ENCODE data around the gene NCF4. TPM values are rescaled to one million over a fixed set of nuclear protein-coding genes. Genes with fewer than 3 reads are reported as not detected.

Gene NCF4
- total RNA-seq, 1 donor from 2014 or later: not detected

GRCh38 chr22:36865346-36865745, 4.5 kb downstream of the NCF4 start:
- no peaks in the 10 kb centered on the region for H3K36me3 Mint-ChIP-seq (ENCODE audit: low read depth)
- no peaks in the 10 kb centered on the region for H3K9me3 Mint-ChIP-seq
- H3K4me3 Mint-ChIP-seq: no peak overlapping the region
- no peaks in the 10 kb centered on the region for H3K4me1 Mint-ChIP-seq
- no peak for DNase-seq (ENCODE audit: low read depth, low spot score)
- peaks cover 52% of the 10 kb centered on the region for H3K27me3 Mint-ChIP-seq (ENCODE audit: low read depth)
- no peak overlapping the region for H3K27ac Mint-ChIP-seq (ENCODE audit: unreplicated experiment)
- TF ChIP-seq CTCF (conservative IDR thresholded peaks at IDR 0.05): no peak

GRCh38 chr22:36867695-36868094, 6.9 kb downstream of the NCF4 start:
- no peak overlapping the region for H3K27ac Mint-ChIP-seq (ENCODE audit: unreplicated experiment)
- H3K4me3 Mint-ChIP-seq: no peak overlapping the region
- no peak for DNase-seq (ENCODE audit: low read depth, low spot score)
- H3K36me3 Mint-ChIP-seq (ENCODE audit: low read depth): no peaks in the 10 kb centered on the region
- TF ChIP-seq CTCF (conservative IDR thresholded peaks at IDR 0.05): no peak
- peaks cover 62% of the 10 kb centered on the region for H3K27me3 Mint-ChIP-seq (ENCODE audit: low read depth)
- no peaks in the 10 kb centered on the region for H3K9me3 Mint-ChIP-seq
- no peaks in the 10 kb centered on the region for H3K4me1 Mint-ChIP-seq

- H3K36me3 Mint-ChIP-seq (ENCODE audit: low read depth): no peaks in the 10 kb centered on the region
- H3K4me3 Mint-ChIP-seq: no peak overlapping the region
- H3K27ac Mint-ChIP-seq (ENCODE audit: unreplicated experiment): no peak overlapping the region
- no peak for DNase-seq (ENCODE audit: low read depth, low spot score)
- TF ChIP-seq CTCF (conservative IDR thresholded peaks at IDR 0.05): no peak
- H3K9me3 Mint-ChIP-seq: no peaks in the 10 kb centered on the region
- no peaks in the 10 kb centered on the region for H3K4me1 Mint-ChIP-seq
- H3K27me3 Mint-ChIP-seq (ENCODE audit: low read depth): peaks cover 64% of the 10 kb centered on the region
Observed at GRCh38 chr22:36868546-36869181, 7.9 kb downstream of the NCF4 start.

- Mint-ChIP-seq H3K27ac (ENCODE audit: unreplicated experiment) (no peak overlapping the region), H3K27me3 (ENCODE audit: low read depth) (peaks cover 57% of the 10 kb centered on the region), H3K36me3 (ENCODE audit: low read depth) (no peaks in the 10 kb centered on the region), H3K4me1 (no peaks in the 10 kb centered on the region), H3K9me3 (no peaks in the 10 kb centered on the region), H3K4me3 (no peak overlapping the region)
- no peak for TF ChIP-seq CTCF (conservative IDR thresholded peaks at IDR 0.05)
- DNase-seq (ENCODE audit: low read depth, low spot score): no peak
Observed at GRCh38 chr22:36870250-36870649, 9.4 kb downstream of the NCF4 start.

GRCh38 chr22:36871669-36872081, 10.9 kb downstream of the NCF4 start:
- no peak overlapping the region for H3K27ac Mint-ChIP-seq (ENCODE audit: unreplicated experiment)
- H3K4me3 Mint-ChIP-seq: no peak overlapping the region
- H3K9me3 Mint-ChIP-seq: no peaks in the 10 kb centered on the region
- H3K4me1 Mint-ChIP-seq: no peaks in the 10 kb centered on the region
- no peak for DNase-seq (ENCODE audit: low read depth, low spot score)
- TF ChIP-seq CTCF (conservative IDR thresholded peaks at IDR 0.05): no peak
- peaks cover 47% of the 10 kb centered on the region for H3K27me3 Mint-ChIP-seq (ENCODE audit: low read depth)
- H3K36me3 Mint-ChIP-seq (ENCODE audit: low read depth): no peaks in the 10 kb centered on the region
